Measurements from ENCODE around the gene OR6V1. TPM values are rescaled to one million over a fixed set of nuclear protein-coding genes. Genes with fewer than 3 reads are reported as not detected.

The OR6V1 gene
- total and polyA plus RNA-seq, 2 donors (not counting 1 experiment from before 2014, with no cell fraction given) = not detected

GRCh38 chr7:143012409-143012808 is 39.7 kb upstream of the OR6V1 start:
- H3K9me3 ChIP-seq (ENCODE audit: control extremely low read depth in 1 of 3, control insufficient read depth in 2 of 3, insufficient read depth in 1 of 3, low read length in 2 of 3) = no peaks in the 10 kb centered on the region
- H3K4me1 ChIP-seq (ENCODE audit: control insufficient read depth in 2 of 2, insufficient read depth in 2 of 2, low read length in 2 of 2) = peaks cover 76 to 86% of the 10 kb centered on the region in 2 donors
- Mint-ChIP-seq H3K4me1 (peaks cover 87% of the 10 kb centered on the region), H3K27me3 (no peaks in the 10 kb centered on the region), H3K27ac (no peak overlapping the region), H3K4me3 (peak overlapping the region; percentile 35), H3K9me3 (ENCODE audit: insufficient read depth) (no peaks in the 10 kb centered on the region)
- ChIA-PET CTCF (interaction anchor here (0.8 to 24.7 kb wide), 6 partner anchors 9 to 380 kb away, joined by 3 to 809 read pairs (median 4); partner anchors contain the start of gene TAS2R40), POLR2A (interaction anchor here (0.5 kb wide), 1 partner anchor 938 kb away, joined by 5 read pairs; no protein-coding TSS in a partner anchor)
- intact Hi-C loops (cut with micrococcal nuclease) = no loop called here
- H3K4me3 ChIP-seq (ENCODE audit: control extremely low read depth in 1 of 5, extremely low read depth in 1 of 5, insufficient read depth in 1 of 5, low read depth in 2 of 5, low read length in 4 of 5) = no peak overlapping the region
- peak overlapping the region; percentile 43 for H3K4me2 ChIP-seq (replicated peaks; ENCODE audit: low read depth, low read length, poor library complexity, severe bottlenecking)
- H4K20me1 ChIP-seq (ENCODE audit: control insufficient read depth, insufficient read depth, low read length, poor library complexity, severe bottlenecking) = no peaks in the 10 kb centered on the region
- no peak for TF ChIP-seq EZH2 (IDR thresholded peaks at IDR 0.05; ENCODE audit: borderline replicate concordance, insufficient read depth, low read depth, low read length, poor library complexity, severe bottlenecking)
- no peak for TF ChIP-seq CTCF (IDR thresholded peaks at IDR 0.05)
- H2AFZ ChIP-seq (ENCODE audit: insufficient read depth, low read depth, low read length, poor library complexity, severe bottlenecking) = peak overlapping the region; percentile 1
- no peaks in the 10 kb centered on the region for H3K79me2 ChIP-seq (ENCODE audit: control insufficient read depth, insufficient read depth, low read length)
- no peaks in the 10 kb centered on the region for H3K36me3 ChIP-seq (replicated peaks in 1 of 2; ENCODE audit: control extremely low read depth in 1 of 2, control insufficient read depth in 1 of 2, extremely low read depth in 1 of 2, insufficient read depth in 2 of 2, low read length in 1 of 2)
- WGBS (ENCODE audit: insufficient coverage) = 47% methylated on average over 4 of the region's 4 CpGs
- no peak overlapping the region for H3K9ac ChIP-seq (ENCODE audit: low read length)
- DNase-seq (peak; percentile 45), ATAC-seq (ENCODE audit: low read depth) (peak; percentile 22)
- no peaks in the 10 kb centered on the region for H3K27me3 ChIP-seq (replicated peaks in 1 of 4; ENCODE audit: control extremely low read depth in 1 of 4, control insufficient read depth in 3 of 4, insufficient read depth in 4 of 4, low read length in 3 of 4)
- peak overlapping the region in 1 of 2 donors; percentile 18 for H3K27ac ChIP-seq (ENCODE audit: low read length in 2 of 2)

GRCh38 chr7:143013473-143013872 is 38.7 kb upstream of the OR6V1 start:
- peak overlapping the region; percentile 84 for H3K4me3 Mint-ChIP-seq
- H3K4me1 Mint-ChIP-seq = peaks cover 85% of the 10 kb centered on the region
- H3K9me3 Mint-ChIP-seq (ENCODE audit: insufficient read depth) = no peaks in the 10 kb centered on the region
- no peaks in the 10 kb centered on the region for H3K9me3 ChIP-seq (ENCODE audit: control extremely low read depth in 1 of 3, control insufficient read depth in 2 of 3, insufficient read depth in 1 of 3, low read length in 2 of 3)
- no peak overlapping the region for H3K4me3 ChIP-seq (ENCODE audit: control extremely low read depth in 1 of 5, extremely low read depth in 1 of 5, insufficient read depth in 1 of 5, low read depth in 2 of 5, low read length in 4 of 5)
- H3K27me3 ChIP-seq (replicated peaks in 1 of 4; ENCODE audit: control extremely low read depth in 1 of 4, control insufficient read depth in 3 of 4, insufficient read depth in 4 of 4, low read length in 3 of 4) = no peaks in the 10 kb centered on the region
- WGBS (ENCODE audit: insufficient coverage) = 47% methylated on average over 1 of the region's 1 CpG
- H3K4me2 ChIP-seq (replicated peaks; ENCODE audit: low read depth, low read length, poor library complexity, severe bottlenecking) = peak overlapping the region; percentile 78
- H3K36me3 ChIP-seq (replicated peaks in 1 of 2; ENCODE audit: control extremely low read depth in 1 of 2, control insufficient read depth in 1 of 2, extremely low read depth in 1 of 2, insufficient read depth in 2 of 2, low read length in 1 of 2) = no peaks in the 10 kb centered on the region
- no peaks in the 10 kb centered on the region for H3K27me3 Mint-ChIP-seq
- ChIA-PET POLR2A (no interaction called here), CTCF (interaction anchor here (0.9 to 24.7 kb wide), 5 partner anchors 11 to 250 kb away, joined by 3 to 809 read pairs (median 4); partner anchors contain the start of genes GSTK1 and TAS2R40)
- peak overlapping the region; percentile 0 for H2AFZ ChIP-seq (ENCODE audit: insufficient read depth, low read depth, low read length, poor library complexity, severe bottlenecking)
- intact Hi-C loops (cut with micrococcal nuclease) = no loop called here
- no peak overlapping the region for H3K9ac ChIP-seq (ENCODE audit: low read length)
- ATAC-seq (ENCODE audit: low read depth) (no peak), DNase-seq (peak; percentile 13)
- peak overlapping the region; percentile 12 for H3K27ac Mint-ChIP-seq
- H3K4me1 ChIP-seq (ENCODE audit: control insufficient read depth in 2 of 2, insufficient read depth in 2 of 2, low read length in 2 of 2) = peaks cover 76 to 87% of the 10 kb centered on the region in 2 donors
- H4K20me1 ChIP-seq (ENCODE audit: control insufficient read depth, insufficient read depth, low read length, poor library complexity, severe bottlenecking) = no peaks in the 10 kb centered on the region
- peak overlapping the region in 1 of 2 donors; percentile 25 for H3K27ac ChIP-seq (ENCODE audit: low read length in 2 of 2)
- H3K79me2 ChIP-seq (ENCODE audit: control insufficient read depth, insufficient read depth, low read length) = no peaks in the 10 kb centered on the region
- no peak for TF ChIP-seq CTCF (IDR thresholded peaks at IDR 0.05)
- no peak for TF ChIP-seq EZH2 (IDR thresholded peaks at IDR 0.05; ENCODE audit: borderline replicate concordance, insufficient read depth, low read depth, low read length, poor library complexity, severe bottlenecking)

Measured in B cell (primary cell).